ENCODE measurements around the gene PCSK7. TPM values are rescaled to one million over a fixed set of nuclear protein-coding genes. Genes with fewer than 3 reads are reported as not detected.

The PCSK7 gene
- total RNA-seq, 1 experiment from 2014 or later: 43.6 TPM

DNA sequence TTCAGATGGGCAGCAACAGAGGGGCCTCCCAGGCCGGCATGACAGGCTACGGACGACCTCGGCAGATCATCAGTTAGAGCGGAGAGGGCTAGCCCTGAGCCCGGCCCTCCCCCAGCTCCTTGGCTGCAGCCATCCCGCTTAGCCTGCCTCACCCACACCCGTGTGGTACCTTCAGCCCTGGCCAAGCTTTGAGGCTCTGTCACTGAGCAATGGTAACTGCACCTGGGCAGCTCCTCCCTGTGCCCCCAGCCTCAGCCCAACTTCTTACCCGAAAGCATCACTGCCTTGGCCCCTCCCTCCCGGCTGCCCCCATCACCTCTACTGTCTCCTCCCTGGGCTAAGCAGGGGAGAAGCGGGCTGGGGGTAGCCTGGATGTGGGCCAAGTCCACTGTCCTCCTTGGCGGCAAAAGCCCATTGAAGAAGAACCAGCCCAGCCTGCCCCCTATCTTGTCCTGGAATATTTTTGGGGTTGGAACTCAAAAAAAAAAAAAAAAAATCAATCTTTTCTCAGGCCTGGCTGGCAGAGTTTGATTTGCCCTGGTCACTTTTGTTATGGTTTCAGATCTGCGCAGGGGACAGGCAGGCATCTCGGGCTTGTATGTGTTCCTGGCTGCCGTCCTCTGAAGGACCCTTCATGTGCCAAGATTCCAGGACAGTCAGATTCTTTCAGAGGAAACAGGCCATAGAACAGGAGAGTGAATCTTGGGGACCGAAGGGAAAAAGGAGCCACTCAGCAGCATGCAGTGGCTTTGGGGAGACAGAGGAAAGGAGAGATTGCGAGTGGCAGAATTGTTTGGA, 27.4 kb downstream of the PCSK7 start:
- no peaks in the 10 kb centered on the region for H3K79me2 ChIP-seq (ENCODE audit: low read length)
- peaks cover 4% of the 10 kb centered on the region; the same call in 1 of the 2 replicates for H3K36me3 ChIP-seq (ENCODE audit: low read depth, low read length)
- no peak overlapping the region for H2AFZ ChIP-seq (ENCODE audit: low read length)
- no peak for TF ChIP-seq EZH2 (IDR thresholded peaks at IDR 0.05; ENCODE audit: low read length, unreplicated experiment)
- no peak for TF ChIP-seq EZH2phosphoT487 (IDR thresholded peaks at IDR 0.05; ENCODE audit: borderline replicate concordance, low read length)
- H3K4me2 ChIP-seq (ENCODE audit: low read length): no peak overlapping the region
- H3K9me3 ChIP-seq (ENCODE audit: low read length): no peaks in the 10 kb centered on the region
- no peak overlapping the region for H3K27ac ChIP-seq (ENCODE audit: low read length)
- H3K27me3 ChIP-seq (ENCODE audit: low read length): no peaks in the 10 kb centered on the region
- no peak for ATAC-seq
- ChIA-PET POLR2A (ENCODE audit: unreplicated experiment) (interaction anchor here (0.6 kb wide), 1 partner anchor 60 kb away, joined by 3 read pairs; the partner anchor contains the start of gene PAFAH1B2), CTCF (no interaction called here)
- no peaks in the 10 kb centered on the region for H4K20me1 ChIP-seq (ENCODE audit: low read length)
- H3K9me2 ChIP-seq (replicated peaks; ENCODE audit: low read length): no peaks in the 10 kb centered on the region
- H3K4me1 ChIP-seq (ENCODE audit: insufficient read depth, low read length): no peaks in the 10 kb centered on the region
- DNase-seq: no peak
- BruUV-seq (replicated peaks): no TSS peak
- H3K9ac ChIP-seq (ENCODE audit: low read length): no peak overlapping the region
- intact Hi-C loops (cut with micrococcal nuclease): loop anchor here (5.0 kb wide), 1 partner anchor 72 kb away; no protein-coding TSS in a partner anchor
- no peak overlapping the region for H3K4me3 ChIP-seq (ENCODE audit: low read length)
- H3F3A ChIP-seq (ENCODE audit: low read length, unreplicated experiment): no peaks in the 10 kb centered on the region

- intact Hi-C loops (cut with micrococcal nuclease): no loop called here
- Histone ChIP-seq H3K79me2 (ENCODE audit: low read length) (no peaks in the 10 kb centered on the region), H2AFZ (ENCODE audit: low read length) (no peak overlapping the region), H3K4me3 (ENCODE audit: low read length) (no peak overlapping the region), H3K9ac (ENCODE audit: low read length) (no peak overlapping the region), H3K9me3 (ENCODE audit: low read length) (no peaks in the 10 kb centered on the region), H3K4me2 (ENCODE audit: low read length) (no peak overlapping the region), H3K9me2 (replicated peaks; ENCODE audit: low read length) (no peaks in the 10 kb centered on the region), H3K27me3 (ENCODE audit: low read length) (no peaks in the 10 kb centered on the region), H4K20me1 (ENCODE audit: low read length) (no peaks in the 10 kb centered on the region), H3K4me1 (ENCODE audit: insufficient read depth, low read length) (peaks cover 5% of the 10 kb centered on the region; the same call in 1 of the 2 replicates), H3F3A (ENCODE audit: low read length, unreplicated experiment) (no peaks in the 10 kb centered on the region), H3K36me3 (ENCODE audit: low read depth, low read length) (peaks cover 4% of the 10 kb centered on the region; the same call in 1 of the 2 replicates), H3K27ac (ENCODE audit: low read length) (no peak overlapping the region)
- TF ChIP-seq CTCF (conservative IDR thresholded peaks at IDR 0.05; ENCODE audit: low read depth, low read length): no peak
- TF ChIP-seq EZH2 (IDR thresholded peaks at IDR 0.05; ENCODE audit: low read length, unreplicated experiment): no peak
- no peak for TF ChIP-seq EZH2phosphoT487 (IDR thresholded peaks at IDR 0.05; ENCODE audit: borderline replicate concordance, low read length)
- DNase-seq (no peak), ATAC-seq (no peak)
- BruUV-seq (replicated peaks): no TSS peak
- POLR2A ChIA-PET (ENCODE audit: unreplicated experiment): no interaction called here
- CTCF ChIA-PET: no interaction called here
Measured at GRCh38 chr11:117203069-117203407, 28.8 kb downstream of the PCSK7 start.

- Histone ChIP-seq H3K27ac (ENCODE audit: low read length) (no peak overlapping the region), H3K4me1 (ENCODE audit: insufficient read depth, low read length) (peaks cover 5% of the 10 kb centered on the region; the same call in 1 of the 2 replicates), H2AFZ (ENCODE audit: low read length) (no peak overlapping the region), H4K20me1 (ENCODE audit: low read length) (no peaks in the 10 kb centered on the region), H3K36me3 (ENCODE audit: low read depth, low read length) (peaks cover 4% of the 10 kb centered on the region; the same call in 1 of the 2 replicates), H3K9me3 (ENCODE audit: low read length) (no peaks in the 10 kb centered on the region), H3K79me2 (ENCODE audit: low read length) (no peaks in the 10 kb centered on the region), H3K27me3 (ENCODE audit: low read length) (no peaks in the 10 kb centered on the region), H3K9ac (ENCODE audit: low read length) (no peak overlapping the region), H3K9me2 (replicated peaks; ENCODE audit: low read length) (no peaks in the 10 kb centered on the region), H3K4me3 (ENCODE audit: low read length) (no peak overlapping the region), H3K4me2 (ENCODE audit: low read length) (no peak overlapping the region), H3F3A (ENCODE audit: low read length, unreplicated experiment) (no peaks in the 10 kb centered on the region)
- intact Hi-C loops (cut with micrococcal nuclease): no loop called here
- ChIA-PET CTCF (no interaction called here), POLR2A (ENCODE audit: unreplicated experiment) (no interaction called here)
- DNase-seq: no peak
- BruUV-seq (replicated peaks): no TSS peak
- TF ChIP-seq CTCF (conservative IDR thresholded peaks at IDR 0.05; ENCODE audit: low read depth, low read length): no peak
- no peak for TF ChIP-seq EZH2phosphoT487 (IDR thresholded peaks at IDR 0.05; ENCODE audit: borderline replicate concordance, low read length)
- no peak for TF ChIP-seq EZH2 (IDR thresholded peaks at IDR 0.05; ENCODE audit: low read length, unreplicated experiment)
- ATAC-seq: no peak
Measured at GRCh38 chr11:117202386-117203068, 29.3 kb downstream of the PCSK7 start.
